Measurements from ENCODE around the gene WDR46. TPM values are rescaled to one million over a fixed set of nuclear protein-coding genes. Genes with fewer than 3 reads are reported as not detected.
A peak's percentile ranks its signal among the peaks of the same experiment; 100 is the strongest.

The WDR46 gene
- total and polyA plus RNA-seq, 2 of the 8 experiments (the other 6 are each of a cell fraction or from before 2014, with no cell fraction given): 69.7 to 91.0 TPM

GRCh38 chr6:33314515-33314942, 25.5 kb upstream of the WDR46 start:
- H4K91ac ChIP-seq (replicated peaks; ENCODE audit: insufficient read length, low read length): no peak overlapping the region
- 0 out of 2 replicates have a peak overlapping the region, but pooled peaks have one; percentile 51 for H3K18ac ChIP-seq (ENCODE audit: extremely low read depth, low read length)
- no peak overlapping the region for H2BK5ac ChIP-seq (ENCODE audit: low read depth, low read length)
- POLR2A ChIA-PET (ENCODE audit: partially characterized antibody): interaction anchor here (1.0 to 6.3 kb wide), 3 partner anchors 18 to 43 kb away, joined by 3 to 30 read pairs (median 4); partner anchors contain the start of genes PFDN6, RPS18 and VPS52
- H2BK120ac ChIP-seq (replicated peaks; ENCODE audit: low read depth, low read length): peak overlapping the region; percentile 44
- no peak overlapping the region for H3K9ac ChIP-seq (replicated peaks in 1 of 4; ENCODE audit: extremely low read depth in 1 of 4, low read depth in 3 of 4, low read length in 3 of 4)
- no peak overlapping the region for H2BK15ac ChIP-seq (ENCODE audit: low read length)
- no peak overlapping the region for H3K14ac ChIP-seq (ENCODE audit: insufficient read length)
- WGBS, 2 experiments (ENCODE audit: extremely low coverage in 1 of 2, insufficient coverage in 1 of 2, insufficient read length in 1 of 2, insufficient replicate concordance in 2 of 2, low coverage in 1 of 2, low lambda C conversion rate in 2 of 2, missing lambda C conversion rate in 1 of 2): 8% methylated on average over 10 of the region's 10 CpGs; no CpG with 5 or more reads in 1 of the 2 experiments
- FAIRE-seq (no peak), DNase-seq (ENCODE audit: low read depth in 1 of 2, low spot score in 2 of 2) (peak in 1 of 2 experiments; percentile 61)
- H2BK20ac ChIP-seq (ENCODE audit: low read length): no peak overlapping the region
- H3K23me2 ChIP-seq (ENCODE audit: low read depth, low read length): peaks cover 26% of the 10 kb centered on the region
- H3K79me2 ChIP-seq (ENCODE audit: control insufficient read depth in 1 of 2, insufficient read depth in 2 of 2, low read length in 2 of 2): peaks cover 0 to 3% of the 10 kb centered on the region in 2 experiments; a peak in 1 of 4 replicates
- no peaks in the 10 kb centered on the region for H3K27me3 ChIP-seq (replicated peaks in 1 of 4; ENCODE audit: control insufficient read depth in 3 of 4, extremely low read depth in 1 of 4, insufficient read depth in 3 of 4, low read length in 3 of 4)
- no peak overlapping the region for H2AFZ ChIP-seq (ENCODE audit: low read length)
- H3K36me3 ChIP-seq (ENCODE audit: control insufficient read depth in 2 of 4, insufficient read depth in 4 of 4, low read length in 3 of 4): peaks cover under 1 to 12% (median 7%) of the 10 kb centered on the region in 4 experiments; a peak in 7 of 8 replicates
- no peak overlapping the region; the same call in 1 of the 2 replicates for H2AK5ac ChIP-seq (ENCODE audit: low read depth, low read length)
- no peaks in the 10 kb centered on the region for H4K20me1 ChIP-seq (replicated peaks in 1 of 2; ENCODE audit: control insufficient read depth in 1 of 2, insufficient read depth in 2 of 2, low read length in 2 of 2)
- CTCF ChIA-PET (ENCODE audit: partially characterized antibody): no interaction called here
- H3K4me3 ChIP-seq (ENCODE audit: extremely low read depth in 1 of 4, insufficient read depth in 2 of 4, low read depth in 3 of 4, low read length in 4 of 4): peak overlapping the region; percentile 84 to 89 (median 88)
- H3K4me1 ChIP-seq (replicated peaks in 1 of 4; ENCODE audit: control insufficient read depth in 3 of 4, insufficient read depth in 4 of 4, low read length in 3 of 4): peaks cover 0 to 21% (median 12%) of the 10 kb centered on the region in 4 experiments; a peak in 6 of 7 replicates
- TF ChIP-seq TEAD4 (IDR thresholded peaks at IDR 0.05; ENCODE audit: low read depth, low read length) (no peak), POLR2AphosphoS5 (IDR thresholded peaks at IDR 0.05; ENCODE audit: low read depth, low read length) (no peak), MAX (IDR thresholded peaks at IDR 0.05) (peak; percentile 51; the same call in 1 of the 2 replicates), KDM5A (IDR thresholded peaks at IDR 0.05; ENCODE audit: low read length) (no peak), SAP30 (IDR thresholded peaks at IDR 0.05; ENCODE audit: insufficient read depth, insufficient replicate concordance, low read length) (peak; percentile 54), USF2 (IDR thresholded peaks at IDR 0.05; ENCODE audit: low read length) (peak; percentile 26; the same call in 1 of the 2 replicates)
- no peaks in the 10 kb centered on the region for H3K79me1 ChIP-seq (ENCODE audit: low read depth, low read length)
- no peaks in the 10 kb centered on the region for H3K9me3 ChIP-seq (ENCODE audit: insufficient read depth in 2 of 2, low read depth in 1 of 2, low read length in 1 of 2)
- H3K4ac ChIP-seq (replicated peaks; ENCODE audit: insufficient read length, low read depth, low read length): no peak overlapping the region
- no peak overlapping the region for H4K8ac ChIP-seq (ENCODE audit: extremely low read depth, insufficient read depth, low read length)
- H4K5ac ChIP-seq (ENCODE audit: insufficient read length, low read depth, low read length): no peak overlapping the region
- no peak overlapping the region for H3K23ac ChIP-seq (ENCODE audit: insufficient read length)
- H3K56ac ChIP-seq (replicated peaks; ENCODE audit: insufficient read length, low read depth, low read length): peak overlapping the region; percentile 34
- peak overlapping the region; percentile 93 to 95 for H3K4me2 ChIP-seq (ENCODE audit: insufficient read depth in 1 of 2, low read depth in 2 of 2, low read length in 2 of 2)
- no peak overlapping the region for H2BK12ac ChIP-seq (ENCODE audit: low read depth, low read length)
- H3K27ac ChIP-seq (ENCODE audit: low read depth, low read length): no peak overlapping the region
